Trophoblast cell (in vitro differentiated cells and primary cell): ENCODE results near the gene HP1BP3.

ENCODE experiments used
- DNase-seq, 2 donors: peaks; one replicate each; pipeline ENCODE4 v3.0.0-alpha.2; 2016
- H2AFZ ChIP-seq: 2 replicates; pipeline ENCODE4 v1.6.1; 2013; ENCODE audit warnings: low read length, moderate library complexity, mild to moderate bottlenecking; ENCODE audit not compliant: insufficient read depth, poor library complexity
- H2AK5ac ChIP-seq: 2 replicates; pipeline ENCODE4 v1.6.1; 2013; ENCODE audit warnings: mild to moderate bottlenecking, low read length
- H2BK120ac ChIP-seq: 2 replicates; pipeline ENCODE4 v1.6.1; 2013; ENCODE audit warnings: low read length, mild to moderate bottlenecking, moderate library complexity; ENCODE audit not compliant: insufficient read depth, poor library complexity
- H2BK12ac ChIP-seq: 2 replicates; pipeline ENCODE4 v1.6.1; 2013; ENCODE audit warnings: mild to moderate bottlenecking, low read length, moderate library complexity
- H2BK5ac ChIP-seq: 2 replicates; pipeline ENCODE4 v1.6.1; 2013; ENCODE audit warnings: low read length, low read depth, moderate library complexity, mild to moderate bottlenecking; ENCODE audit not compliant: poor library complexity
- H3K14ac ChIP-seq: 2 replicates; pipeline ENCODE4 v1.6.1; 2013; ENCODE audit warnings: mild to moderate bottlenecking, low read length
- H3K18ac ChIP-seq: 2 replicates; pipeline ENCODE4 v1.6.1; 2013; ENCODE audit warnings: mild to moderate bottlenecking, low read length
- H3K23ac ChIP-seq: 2 replicates; pipeline ENCODE4 v1.6.1; 2013; ENCODE audit warnings: low read length
- H3K27ac ChIP-seq: 2 replicates; pipeline ENCODE4 v1.5.1; 2013; ENCODE audit warnings: low read depth, mild to moderate bottlenecking, inconsistent platforms, low read length, moderate library complexity
- H3K27me3 ChIP-seq: 2 replicates; pipeline ENCODE4 v1.6.1; 2013; ENCODE audit warnings: inconsistent platforms, mild to moderate bottlenecking, low read length, moderate library complexity; ENCODE audit not compliant: insufficient read depth
- H3K36me3 ChIP-seq, 2 experiments: 1 replicate in 1 of 2; 2 replicates in 1 of 2; pipeline ENCODE4 v1.6.1; 2013; ENCODE audit warnings: low read length in 2 of 2, mild to moderate bottlenecking in 2 of 2, moderate library complexity in 1 of 2; ENCODE audit not compliant: insufficient read depth in 2 of 2, control insufficient read depth in 1 of 2
- H3K4ac ChIP-seq: 2 replicates; pipeline ENCODE4 v1.6.1; 2013; ENCODE audit warnings: low read depth, mild to moderate bottlenecking, low read length, moderate library complexity
- H3K4me1 ChIP-seq, 2 experiments: 1 replicate in 1 of 2; 2 replicates in 1 of 2; pipeline ENCODE4 v1.6.1; 2013; ENCODE audit warnings: low read length in 2 of 2, mild to moderate bottlenecking in 2 of 2, moderate library complexity in 1 of 2; ENCODE audit not compliant: insufficient read depth in 2 of 2, control insufficient read depth in 1 of 2
- H3K4me2 ChIP-seq: 2 replicates; pipeline ENCODE4 v1.6.1; 2013; ENCODE audit warnings: inconsistent platforms, mild to moderate bottlenecking, low read length, moderate library complexity
- H3K4me3 ChIP-seq: 2 replicates; pipeline ENCODE4 v1.5.1; 2013; ENCODE audit warnings: mild to moderate bottlenecking, low read depth, low read length, inconsistent platforms
- H3K79me1 ChIP-seq: one replicate; pipeline ENCODE4 v1.6.1; 2013; ENCODE audit warnings: low read length
- H3K79me2 ChIP-seq: 2 replicates; pipeline ENCODE4 v1.6.1; 2013; ENCODE audit warnings: low read length, mild to moderate bottlenecking; ENCODE audit not compliant: control insufficient read depth, insufficient read depth, poor library complexity
- H3K9ac ChIP-seq: 2 replicates; pipeline ENCODE4 v1.6.1; 2013; ENCODE audit warnings: mild to moderate bottlenecking, low read length
- H3K9me3 ChIP-seq: 2 replicates; pipeline ENCODE4 v1.6.1; 2013; ENCODE audit warnings: low read depth, mild to moderate bottlenecking, control low read depth, inconsistent platforms, low read length; ENCODE audit not compliant: insufficient read depth
- H4K12ac ChIP-seq: 2 replicates; pipeline ENCODE4 v1.6.1; 2013; ENCODE audit warnings: low read depth, mild to moderate bottlenecking, low read length, moderate library complexity
- H4K8ac ChIP-seq: 2 replicates; pipeline ENCODE4 v1.6.1; 2013; ENCODE audit warnings: low read depth, mild to moderate bottlenecking, low read length, moderate library complexity
- H4K91ac ChIP-seq: one replicate; pipeline ENCODE4 v1.6.1; 2013; ENCODE audit warnings: low read depth, mild to moderate bottlenecking, low read length, moderate library complexity
- WGBS: extraction: QIAGEN DNeasy Blood & Tissue Kit; methylation state at CpG from one replicate; pipeline ENCODE4 v1.1.7; 2013; ENCODE audit warnings: missing lambda C conversion rate; ENCODE audit not compliant: insufficient read length, insufficient coverage; ENCODE audit errors: extremely low coverage; 5-methylcytosine and 5-hydroxymethylcytosine counted together

The HP1BP3 gene

DNA sequence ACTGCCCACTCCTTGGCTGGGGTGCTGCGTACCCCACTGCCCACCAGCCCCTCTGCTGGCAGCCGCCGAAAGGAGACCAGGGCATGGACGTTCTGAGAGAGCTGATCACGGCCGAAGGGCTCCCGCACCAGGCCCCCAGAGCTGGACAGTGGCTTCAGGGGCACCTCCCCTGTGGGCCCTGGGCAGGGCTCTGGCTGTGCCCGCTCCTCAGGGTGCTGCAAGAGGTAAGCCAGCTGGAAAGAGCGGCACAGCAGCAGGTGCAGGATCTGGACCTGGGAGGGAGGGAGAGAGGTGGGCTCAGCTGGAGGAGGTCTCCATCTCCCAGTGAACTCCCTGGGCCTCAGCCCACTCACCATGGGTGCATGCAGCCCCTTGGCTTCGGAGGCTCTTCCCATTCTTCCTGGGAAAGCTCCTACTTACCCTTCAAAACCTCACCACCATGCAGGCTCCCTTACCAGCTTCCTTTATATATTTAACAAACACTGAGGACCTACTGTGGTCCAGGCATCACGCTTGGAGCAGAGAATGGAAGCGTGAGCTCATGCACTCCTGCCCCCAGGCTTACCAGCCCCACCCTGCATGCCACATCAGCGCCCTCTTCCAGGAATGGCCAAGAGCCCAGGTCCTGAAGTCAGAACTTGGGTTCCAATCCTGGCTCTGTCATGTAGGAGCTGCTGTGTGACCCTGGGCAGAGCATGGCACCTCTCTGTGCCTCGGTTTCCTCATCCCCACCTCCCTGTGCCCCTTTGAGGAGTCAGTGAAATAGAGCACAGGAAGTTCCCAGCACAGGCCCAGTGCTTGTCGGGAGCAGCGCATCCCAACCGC lies 62.5 kb downstream of the HP1BP3 start:
- no peak overlapping the region for H2AK5ac ChIP-seq
- H4K8ac ChIP-seq = no peak overlapping the region
- no peak overlapping the region for H2BK120ac ChIP-seq
- no peak overlapping the region for H3K4me3 ChIP-seq
- H3K14ac ChIP-seq = no peak overlapping the region
- no peak overlapping the region for H3K9ac ChIP-seq
- no peak for DNase-seq
- H3K79me2 ChIP-seq = no peaks in the 10 kb centered on the region
- H3K4ac ChIP-seq = no peak overlapping the region
- H4K12ac ChIP-seq = no peak overlapping the region
- H3K4me1 ChIP-seq = peaks cover 7 to 10% of the 10 kb centered on the region in 2 experiments
- no peak overlapping the region for H4K91ac ChIP-seq
- H3K27ac ChIP-seq = no peak overlapping the region
- H2AFZ ChIP-seq = no peak overlapping the region
- no peaks in the 10 kb centered on the region for H3K9me3 ChIP-seq
- no peak overlapping the region for H2BK5ac ChIP-seq
- H3K18ac ChIP-seq = no peak overlapping the region
- H3K4me2 ChIP-seq = no peak overlapping the region
- H3K27me3 ChIP-seq = peaks cover 5% of the 10 kb centered on the region
- no peaks in the 10 kb centered on the region for H3K36me3 ChIP-seq
- H3K23ac ChIP-seq = no peak overlapping the region
- H3K79me1 ChIP-seq = peaks cover 9% of the 10 kb centered on the region
- H2BK12ac ChIP-seq = no peak overlapping the region
- WGBS = no CpG with 5 or more reads among the region's 17 CpGs

GRCh38 chr1:20723537-20724363 lies 63.4 kb downstream of the HP1BP3 start:
- no peak overlapping the region for H3K18ac ChIP-seq
- H4K91ac ChIP-seq = no peak overlapping the region
- H3K36me3 ChIP-seq = no peaks in the 10 kb centered on the region
- H3K4me1 ChIP-seq = peaks cover 3 to 5% of the 10 kb centered on the region in 2 experiments
- no peak for DNase-seq
- no peak overlapping the region for H4K12ac ChIP-seq
- H3K27me3 ChIP-seq = peaks cover 3% of the 10 kb centered on the region
- H3K4me2 ChIP-seq = no peak overlapping the region
- no peak overlapping the region for H4K8ac ChIP-seq
- H3K4ac ChIP-seq = no peak overlapping the region
- H2BK12ac ChIP-seq = no peak overlapping the region
- WGBS = no CpG with 5 or more reads among the region's 35 CpGs
- H3K14ac ChIP-seq = no peak overlapping the region
- no peak overlapping the region for H2BK5ac ChIP-seq
- no peak overlapping the region for H3K4me3 ChIP-seq
- H3K79me2 ChIP-seq = no peaks in the 10 kb centered on the region
- no peak overlapping the region for H3K27ac ChIP-seq
- no peak overlapping the region for H3K23ac ChIP-seq
- H2AK5ac ChIP-seq = no peak overlapping the region
- peaks cover 4% of the 10 kb centered on the region for H3K79me1 ChIP-seq
- no peaks in the 10 kb centered on the region for H3K9me3 ChIP-seq
- H2BK120ac ChIP-seq = no peak overlapping the region
- H3K9ac ChIP-seq = no peak overlapping the region
- no peak overlapping the region for H2AFZ ChIP-seq

GRCh38 chr1:20723159-20723536 lies 64.0 kb downstream of the HP1BP3 start:
- DNase-seq = no peak
- Histone ChIP-seq H3K4me1 (peaks cover under 1 to 1% of the 10 kb centered on the region in 2 experiments), H3K14ac (no peak overlapping the region), H3K4ac (no peak overlapping the region), H4K91ac (no peak overlapping the region), H2BK12ac (no peak overlapping the region), H2BK5ac (no peak overlapping the region), H2AFZ (no peak overlapping the region), H4K8ac (no peak overlapping the region), H3K18ac (no peak overlapping the region), H3K9me3 (no peaks in the 10 kb centered on the region), H3K4me2 (no peak overlapping the region), H3K27me3 (peaks cover 3% of the 10 kb centered on the region), H3K23ac (no peak overlapping the region), H3K79me1 (peaks cover 5% of the 10 kb centered on the region), H3K27ac (no peak overlapping the region), H3K36me3 (no peaks in the 10 kb centered on the region), H4K12ac (no peak overlapping the region), H2AK5ac (no peak overlapping the region), H2BK120ac (no peak overlapping the region), H3K79me2 (no peaks in the 10 kb centered on the region), H3K4me3 (no peak overlapping the region), H3K9ac (no peak overlapping the region)
- no CpG with 5 or more reads among the region's 4 CpGs for WGBS

DNA sequence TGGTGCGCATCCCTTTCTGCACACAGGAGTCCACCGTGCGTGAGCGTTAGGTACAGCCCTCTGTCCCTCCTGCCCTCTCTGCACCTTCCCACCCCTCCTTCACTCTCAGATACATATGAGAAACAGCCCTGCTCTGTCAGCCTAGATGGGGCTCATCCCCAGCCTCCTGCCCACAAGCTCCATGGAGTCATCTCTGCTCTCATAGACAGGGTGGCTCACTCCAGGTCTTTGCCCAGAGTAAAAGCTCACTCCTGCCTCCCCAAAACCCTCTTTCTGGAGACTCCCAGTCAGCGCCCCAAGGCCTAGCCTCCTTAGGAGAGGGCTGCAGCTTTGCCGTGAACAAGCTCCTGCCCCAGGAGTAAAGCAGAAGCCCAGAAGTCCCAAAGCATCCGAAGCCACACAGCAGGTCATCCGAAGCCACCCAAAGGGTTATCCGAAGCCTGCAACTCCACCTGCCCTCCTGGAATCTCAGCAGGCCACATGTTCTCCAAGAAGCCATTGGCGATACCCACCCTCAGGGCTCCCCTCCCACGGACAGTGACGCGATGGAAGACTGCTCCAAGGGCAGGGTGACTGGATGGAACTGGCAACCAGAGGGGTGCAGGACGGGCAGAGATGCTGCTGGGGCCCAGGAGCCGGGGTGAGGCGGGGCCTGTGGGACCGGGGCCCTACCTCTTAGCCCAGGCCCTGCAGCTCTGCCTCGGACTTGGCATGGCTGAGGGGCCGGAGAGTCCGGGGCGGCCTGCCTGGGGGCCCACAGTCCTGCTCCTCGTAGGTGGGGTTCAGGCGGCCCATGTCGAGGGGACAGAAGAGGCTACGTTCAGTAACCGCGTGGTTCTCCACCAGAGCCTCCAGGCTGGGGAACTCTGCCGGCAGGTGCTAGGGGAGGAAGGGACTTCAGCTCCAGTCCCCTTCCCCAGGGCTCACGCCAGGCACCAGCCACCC lies 65.7 kb downstream of the HP1BP3 start:
- Histone ChIP-seq H3K9ac (no peak overlapping the region), H4K91ac (no peak overlapping the region), H3K4me2 (no peak overlapping the region), H3K36me3 (no peaks in the 10 kb centered on the region), H2BK5ac (no peak overlapping the region), H2BK12ac (no peak overlapping the region), H3K4me3 (no peak overlapping the region), H2AFZ (no peak overlapping the region), H3K4ac (no peak overlapping the region), H3K9me3 (no peaks in the 10 kb centered on the region), H3K79me2 (peaks cover 2% of the 10 kb centered on the region), H3K4me1 (peaks cover 4 to 9% of the 10 kb centered on the region in 2 experiments), H2AK5ac (no peak overlapping the region), H3K27ac (no peak overlapping the region), H3K79me1 (peaks cover 8% of the 10 kb centered on the region), H4K12ac (no peak overlapping the region), H4K8ac (no peak overlapping the region), H3K14ac (no peak overlapping the region), H3K23ac (no peak overlapping the region), H2BK120ac (no peak overlapping the region), H3K27me3 (peaks cover 5% of the 10 kb centered on the region), H3K18ac (no peak overlapping the region)
- WGBS = no CpG with 5 or more reads among the region's 29 CpGs
- no peak for DNase-seq
